HG03025 (cell line): ENCODE results near the gene ZC3H12D.

Experiments
- ATAC-seq: cut with Tn5 transposase; IDR thresholded peaks from one replicate; pipeline ENCODE4 v1.9.1; 2021; ENCODE audit warnings: mild to moderate bottlenecking, moderate library complexity; ENCODE audit not compliant: unreplicated experiment, low FRiP score

The ZC3H12D gene

DNA sequence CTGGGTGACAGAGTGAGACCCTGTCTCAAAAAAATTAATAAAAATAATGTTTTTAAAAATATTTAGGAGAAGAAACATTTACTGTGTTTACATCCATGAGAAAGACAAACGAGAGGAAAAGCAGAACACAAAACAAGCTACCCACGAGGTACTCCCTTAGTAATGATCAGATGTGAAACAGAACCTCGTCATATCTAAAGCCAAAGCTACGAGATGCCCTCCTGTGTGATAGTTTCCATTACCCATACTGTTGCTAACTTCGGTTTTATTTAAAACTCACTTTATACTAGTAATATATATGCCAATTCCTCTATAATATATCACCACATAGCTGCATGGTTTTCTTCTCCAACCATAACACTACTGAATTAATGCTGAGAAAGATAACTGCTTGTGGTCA, 63.7 kb downstream of the ZC3H12D start:
- no peak for ATAC-seq

DNA sequence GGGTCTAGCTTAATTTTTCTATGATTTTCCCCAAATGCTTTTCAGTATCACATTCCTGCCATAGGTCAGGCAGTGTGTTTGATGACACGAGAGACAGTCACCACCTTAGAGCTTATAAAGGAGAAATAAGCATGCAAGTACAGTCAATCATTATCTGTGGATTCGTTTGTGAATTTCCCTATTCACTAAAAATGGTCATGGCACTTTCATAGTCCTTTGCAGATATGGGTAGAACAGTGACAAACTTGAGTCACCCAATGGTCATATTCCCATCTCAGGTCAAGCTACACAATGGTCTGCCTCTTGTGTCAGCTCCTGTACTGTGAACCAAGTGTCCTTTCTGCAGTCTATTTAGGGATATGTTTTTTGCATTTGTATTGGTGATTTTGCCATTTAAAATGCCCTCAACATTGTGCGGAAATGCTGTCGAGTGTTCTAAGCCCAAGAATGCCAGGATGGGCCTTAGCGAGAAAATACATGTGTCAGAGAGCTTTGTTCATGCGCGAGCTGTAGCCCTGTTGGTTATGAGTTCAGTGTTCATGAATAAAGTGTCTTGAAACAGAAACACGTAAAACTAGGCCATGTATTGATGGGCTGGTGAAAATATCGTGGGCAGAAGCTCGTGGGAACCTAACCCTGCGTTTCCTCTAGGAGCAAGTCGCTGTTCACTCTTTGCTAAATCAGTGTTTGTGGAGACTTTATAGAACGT, 65.0 kb downstream of the ZC3H12D start:
- ATAC-seq, result no peak

- ATAC-seq, result no peak
These were observed 70.0 kb downstream of the ZC3H12D start for GRCh38 chr6:149414821-149415220.

DNA sequence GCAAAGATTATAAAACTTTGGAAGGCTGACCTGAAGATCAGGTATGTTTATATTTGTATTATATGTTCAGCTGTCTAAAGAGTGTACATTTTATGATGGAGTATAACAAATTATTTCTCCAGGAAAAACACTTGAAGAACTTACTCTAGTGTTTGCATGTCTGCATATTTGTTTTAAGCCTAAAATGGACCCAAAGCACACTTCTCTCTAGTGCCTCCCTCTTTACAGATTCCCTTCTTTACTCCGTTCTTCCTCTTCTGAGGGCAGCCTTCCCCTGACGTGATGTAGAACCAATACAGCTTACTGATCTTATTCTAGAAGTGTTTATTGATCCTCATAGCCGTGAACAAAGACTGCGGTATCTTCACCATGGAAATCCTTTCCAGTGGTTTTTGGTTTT, 70.8 kb downstream of the ZC3H12D start:
- ATAC-seq, result no peak

DNA sequence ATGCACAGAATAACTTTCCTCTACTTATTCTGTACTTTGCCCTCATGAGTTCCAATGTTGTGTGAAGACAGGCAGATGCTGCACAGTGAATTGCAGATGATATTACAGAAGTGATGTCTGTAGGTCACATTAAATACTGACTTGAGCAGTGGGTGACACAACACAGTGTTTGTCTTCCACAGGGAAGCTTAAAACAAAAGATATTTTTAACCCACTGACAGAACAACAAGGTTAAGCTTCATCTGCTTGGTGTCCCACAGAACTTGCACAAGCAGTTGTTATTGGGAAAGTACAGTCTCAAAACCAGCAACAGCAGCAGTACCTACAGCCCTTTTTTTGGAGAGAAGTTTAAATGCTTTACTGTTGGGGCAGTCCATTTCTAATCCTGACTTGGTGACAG, 74.3 kb downstream of the ZC3H12D start:
- ATAC-seq, result no peak

- no peak for ATAC-seq
These were observed 75.2 kb downstream of the ZC3H12D start for GRCh38 chr6:149409617-149410016.

GRCh38 chr6:149405823-149406765, 78.7 kb downstream of the ZC3H12D start:
- ATAC-seq, result no peak

GRCh38 chr6:149403534-149403933, 81.3 kb downstream of the ZC3H12D start:
- no peak for ATAC-seq

- no peak for ATAC-seq
These were observed 84.8 kb downstream of the ZC3H12D start, which contains the start of gene SUMO4 for GRCh38 chr6:149400050-149400449. TSS of gene SUMO4 (plus strand) at chr6:149400262. CDS start at chr6:149400392, 130 bp downstream.

- no peak for ATAC-seq
These were observed 87.4 kb downstream of the ZC3H12D start for GRCh38 chr6:149397384-149397783.
